ENCODE measurements around the gene CASS4.
"Not testable (repeated sequence)": the region's sequence is repeated elsewhere in the genome, so short reads cannot be mapped to it uniquely, and the experiment has no call there.

The CASS4 gene

GRCh38 chr20:56392132-56392880, 19.8 kb upstream of the CASS4 start, which contains the start of the genes AURKA and CSTF1:
Gene AURKA, minus strand, starts transcription at chr20:56392215. Its CDS starts 4,018 bp downstream, at chr20:56388197.
Gene CSTF1, plus strand, starts transcription at chr20:56392645. Its CDS starts 2,908 bp downstream, at chr20:56395553.
- peak; percentile 97 to 99 (median 98) for DNase-seq (ENCODE audit: low read depth in 3 of 3, low spot score in 1 of 3)

GRCh38 chr20:56392881-56393482, 19.1 kb upstream of the CASS4 start:
- no peak for DNase-seq (ENCODE audit: low read depth in 3 of 3, low spot score in 1 of 3)

- no peak for DNase-seq (ENCODE audit: low read depth in 3 of 3, low spot score in 1 of 3)
These were observed 18.4 kb upstream of the CASS4 start for GRCh38 chr20:56393653-56394052.

- no peak for DNase-seq (ENCODE audit: low read depth in 3 of 3, low spot score in 1 of 3)
These were observed 16.9 kb upstream of the CASS4 start for GRCh38 chr20:56395166-56395565.

GRCh38 chr20:56400001-56400640, 11.9 kb upstream of the CASS4 start:
- peak in 2 of 3 donors; percentile 35 to 40 for DNase-seq (ENCODE audit: low read depth in 3 of 3, low spot score in 1 of 3)

- DNase-seq (ENCODE audit: low read depth in 3 of 3, low spot score in 1 of 3), result no peak
These were observed 8.6 kb upstream of the CASS4 start for GRCh38 chr20:56403465-56403864.

- DNase-seq (ENCODE audit: low read depth in 3 of 3, low spot score in 1 of 3), result not testable (repeated sequence)
These were observed 6.7 kb upstream of the CASS4 start for GRCh38 chr20:56405356-56405755.

GRCh38 chr20:56406910-56407309, 5.2 kb upstream of the CASS4 start:
- DNase-seq (ENCODE audit: low read depth in 3 of 3, low spot score in 1 of 3), result no peak

GRCh38 chr20:56409521-56409920, 2.5 kb upstream of the CASS4 start:
- DNase-seq (ENCODE audit: low read depth in 3 of 3, low spot score in 1 of 3), result no peak

GRCh38 chr20:56409956-56410355, 2.1 kb upstream of the CASS4 start:
- DNase-seq (ENCODE audit: low read depth in 3 of 3, low spot score in 1 of 3), result no peak

GRCh38 chr20:56411287-56411686, 773 bp upstream of the CASS4 start:
- DNase-seq (ENCODE audit: low read depth in 3 of 3, low spot score in 1 of 3), result not testable (repeated sequence)

GRCh38 chr20:56412473-56412790, 372 bp downstream of the CASS4 start:
- DNase-seq (ENCODE audit: low read depth in 3 of 3, low spot score in 1 of 3), result no peak

- DNase-seq (ENCODE audit: low read depth in 3 of 3, low spot score in 1 of 3), result no peak
These were observed 889 bp downstream of the CASS4 start for GRCh38 chr20:56412949-56413348.

- peak in 1 of 3 donors; percentile 22 for DNase-seq (ENCODE audit: low read depth in 3 of 3, low spot score in 1 of 3)
These were observed 3.0 kb downstream of the CASS4 start for GRCh38 chr20:56414842-56415765.

- no peak for DNase-seq (ENCODE audit: low read depth in 3 of 3, low spot score in 1 of 3)
These were observed 5.3 kb downstream of the CASS4 start for GRCh38 chr20:56417402-56417801.

- DNase-seq (ENCODE audit: low read depth in 3 of 3, low spot score in 1 of 3), result no peak
These were observed 5.9 kb downstream of the CASS4 start for GRCh38 chr20:56417911-56418310.

GRCh38 chr20:56418385-56418861, 6.4 kb downstream of the CASS4 start:
- no peak for DNase-seq (ENCODE audit: low read depth in 3 of 3, low spot score in 1 of 3)

GRCh38 chr20:56420028-56420427, 8.0 kb downstream of the CASS4 start:
- DNase-seq (ENCODE audit: low read depth in 3 of 3, low spot score in 1 of 3), result no peak

GRCh38 chr20:56420940-56421688, 9.1 kb downstream of the CASS4 start:
- no peak for DNase-seq (ENCODE audit: low read depth in 3 of 3, low spot score in 1 of 3)

- DNase-seq (ENCODE audit: low read depth in 3 of 3, low spot score in 1 of 3), result no peak
These were observed 10.2 kb downstream of the CASS4 start for GRCh38 chr20:56422076-56422823.
